WTC11 (cell line): ENCODE data around the gene ABCB8. TPM values are rescaled to one million over a fixed set of nuclear protein-coding genes. Genes with fewer than 3 reads are reported as not detected.
A peak's percentile ranks its signal among the peaks of the same experiment; 100 is the strongest.

Source experiments
- ATAC-seq: fragments of 200-7000 bp; cut with Tn5 transposase; 2 replicates; pipeline ENCODE4 v1.10.0; 2021; ENCODE audit warnings: mild to moderate bottlenecking, moderate library complexity
- CTCF ChIA-PET: fragments of 300-600 bp; sonication (Branson Sonifier 250); formaldehyde crosslinking; loops from one replicate; lab custom pipeline; 2021; ENCODE audit warnings: antibody characterized with exemption; lab: Charles Lee
- POLR2A ChIA-PET: fragments of 350-600 bp; sonication (Branson Sonifier 250); formaldehyde crosslinking; loops from one replicate; lab custom pipeline; 2021; ENCODE audit warnings: antibody characterized with exemption; lab: Charles Lee
- DNase-seq: peaks from one replicate; pipeline ENCODE4 v3.0.0; 2021; ENCODE audit warnings: low spot score
- H3K27ac Mint-ChIP-seq: 2 replicates; pipeline ENCODE4 v1.8.0; 2021; ENCODE audit warnings: mixed read lengths
- H3K27me3 Mint-ChIP-seq: 2 replicates; pipeline ENCODE4 v1.8.0; 2021; ENCODE audit warnings: low read depth, mild to moderate bottlenecking, moderate library complexity, mixed read lengths
- H3K36me3 Mint-ChIP-seq: 2 replicates; pipeline ENCODE4 v1.8.0; 2021; ENCODE audit warnings: mixed read lengths
- H3K4me1 Mint-ChIP-seq: 2 replicates; pipeline ENCODE4 v1.8.0; 2022; ENCODE audit warnings: mixed read lengths
- H3K4me3 Mint-ChIP-seq: 2 replicates; pipeline ENCODE4 v1.8.0; 2021; ENCODE audit warnings: mild to moderate bottlenecking, moderate library complexity, mixed read lengths
- H3K9me3 Mint-ChIP-seq: 2 replicates; pipeline ENCODE4 v1.8.0; 2021; ENCODE audit warnings: mixed read lengths
- CTCF ChIP-seq: fragments of 200-600 bp; IDR thresholded peaks from 2 replicates; pipeline ENCODE4 v1.8.0; 2022; ENCODE audit warnings: antibody characterized with exemption
- ELF4 ChIP-seq: sonication (generic); formaldehyde crosslinking; IDR thresholded peaks from 2 replicates; pipeline ENCODE4 v1.8.1; 2022; ENCODE audit warnings: low read depth, mild to moderate bottlenecking, moderate library complexity, missing genetic modification reagents
- FOXP1 ChIP-seq: sonication (generic); formaldehyde crosslinking; IDR thresholded peaks from 2 replicates; pipeline ENCODE4 v1.8.0; 2022; ENCODE audit warnings: missing genetic modification reagents, mild to moderate bottlenecking, moderate library complexity, borderline replicate concordance
- GABPB1 ChIP-seq: sonication (generic); formaldehyde crosslinking; IDR thresholded peaks from 2 replicates; pipeline ENCODE4 v1.8.1; 2023; ENCODE audit warnings: mild to moderate bottlenecking, missing genetic modification reagents
- MYBL2 ChIP-seq: sonication (generic); formaldehyde crosslinking; IDR thresholded peaks from 2 replicates; pipeline ENCODE4 v1.8.1; 2023; ENCODE audit warnings: mild to moderate bottlenecking, moderate library complexity, missing genetic modification reagents
- NR2C2 ChIP-seq: sonication (generic); formaldehyde crosslinking; IDR thresholded peaks from 2 replicates; pipeline ENCODE4 v1.8.0; 2022; ENCODE audit warnings: mild to moderate bottlenecking, missing genetic modification reagents
- OVOL2 ChIP-seq: fragments of 250-450 bp; sonication (Bioruptor Pico); IDR thresholded peaks from 2 replicates; pipeline ENCODE4 v1.9.0; 2021; ENCODE audit warnings: mild to moderate bottlenecking, borderline replicate concordance
- TCF7 ChIP-seq: sonication (generic); formaldehyde crosslinking; IDR thresholded peaks from 2 replicates; pipeline ENCODE4 v1.8.0; 2022; ENCODE audit warnings: mild to moderate bottlenecking, low read depth, missing genetic modification reagents, moderate library complexity
- TP53 ChIP-seq: sonication (generic); formaldehyde crosslinking; IDR thresholded peaks from 2 replicates; pipeline ENCODE4 v1.8.1; 2023; ENCODE audit warnings: mild to moderate bottlenecking, missing genetic modification reagents
- ZNF219 ChIP-seq: sonication (generic); formaldehyde crosslinking; IDR thresholded peaks from 2 replicates; pipeline ENCODE4 v1.8.0; 2023; ENCODE audit warnings: missing genetic modification reagents, mild to moderate bottlenecking, borderline replicate concordance
- total RNA-seq: library from RNA; stranded (reverse); gene quantifications from 3 replicates; pipeline ENCODE4 v1.2.3, GENCODE V29; 2021
- TF ChIP-seq, protein P1 (sequence below): sonication (generic); formaldehyde crosslinking; IDR thresholded peaks from 2 replicates; pipeline ENCODE4 v1.8.1; 2022; ENCODE audit warnings: missing genetic modification reagents, borderline replicate concordance
- TF ChIP-seq, protein P2 (sequence below): sonication (generic); formaldehyde crosslinking; conservative IDR thresholded peaks from 2 replicates; pipeline ENCODE4 v1.8.1; 2022; ENCODE audit warnings: mild to moderate bottlenecking, missing genetic modification reagents
- TF ChIP-seq, protein P3 (sequence below): sonication (generic); formaldehyde crosslinking; IDR thresholded peaks from 2 replicates; pipeline ENCODE4 v1.8.1; 2022; ENCODE audit warnings: low read depth, mild to moderate bottlenecking, moderate library complexity, missing genetic modification reagents, borderline replicate concordance
- TF ChIP-seq, protein P4 (sequence below): sonication (generic); formaldehyde crosslinking; IDR thresholded peaks from 2 replicates; pipeline ENCODE4 v1.8.1; 2023; ENCODE audit warnings: mild to moderate bottlenecking, moderate library complexity, missing genetic modification reagents
- TF ChIP-seq, protein P5 (sequence below): fragments of 250-450 bp; sonication (Bioruptor Pico); IDR thresholded peaks from 2 replicates; pipeline ENCODE4 v1.8.0; 2021; ENCODE audit warnings: mild to moderate bottlenecking

ABCB8 gene
- total RNA-seq, 1 experiment from 2014 or later = 35.9 TPM

DNA sequence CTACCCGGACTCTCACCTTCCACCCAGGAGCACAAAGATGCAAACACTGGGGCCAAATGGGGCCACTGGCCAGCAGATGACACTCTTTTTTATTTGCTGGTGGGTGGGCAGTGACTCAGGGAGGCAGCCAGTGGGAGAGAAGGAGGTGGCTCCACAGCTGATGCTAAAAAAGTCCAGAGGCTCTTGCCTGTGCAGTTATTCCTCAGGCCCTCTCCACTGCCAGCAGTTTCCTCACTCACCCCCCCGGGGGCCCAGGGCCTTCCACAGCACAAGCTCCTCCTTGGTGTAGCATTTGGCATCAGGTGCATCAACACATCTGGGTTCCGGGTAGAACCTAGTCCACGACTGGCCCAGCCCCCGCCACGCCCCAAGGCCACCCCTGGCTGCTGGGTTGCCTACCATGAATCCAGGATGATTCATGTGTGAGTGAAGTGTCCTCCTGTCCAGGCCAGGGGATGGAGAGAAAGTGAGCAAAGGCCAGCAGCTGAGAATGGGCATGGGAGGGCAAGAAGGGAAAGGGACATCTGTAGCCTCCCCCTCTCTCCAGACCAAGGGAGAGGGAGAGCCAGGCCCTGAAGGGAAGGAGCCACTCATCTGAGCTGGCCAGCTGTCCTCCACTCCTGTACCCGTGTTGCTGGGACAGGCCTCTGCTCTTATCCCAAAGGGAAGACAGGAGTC, 48.4 kb upstream of the ABCB8 start:
- TF ChIP-seq, protein P1, sequence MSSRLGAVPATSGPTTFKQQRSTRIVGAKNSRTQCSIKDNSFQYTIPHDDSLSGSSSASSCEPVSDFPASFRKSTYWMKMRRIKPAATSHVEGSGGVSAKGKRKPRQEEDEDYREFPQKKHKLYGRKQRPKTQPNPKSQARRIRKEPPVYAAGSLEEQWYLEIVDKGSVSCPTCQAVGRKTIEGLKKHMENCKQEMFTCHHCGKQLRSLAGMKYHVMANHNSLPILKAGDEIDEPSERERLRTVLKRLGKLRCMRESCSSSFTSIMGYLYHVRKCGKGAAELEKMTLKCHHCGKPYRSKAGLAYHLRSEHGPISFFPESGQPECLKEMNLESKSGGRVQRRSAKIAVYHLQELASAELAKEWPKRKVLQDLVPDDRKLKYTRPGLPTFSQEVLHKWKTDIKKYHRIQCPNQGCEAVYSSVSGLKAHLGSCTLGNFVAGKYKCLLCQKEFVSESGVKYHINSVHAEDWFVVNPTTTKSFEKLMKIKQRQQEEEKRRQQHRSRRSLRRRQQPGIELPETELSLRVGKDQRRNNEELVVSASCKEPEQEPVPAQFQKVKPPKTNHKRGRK (CRISPR knock-in tag) = no peak
- TF ChIP-seq, protein P2, sequence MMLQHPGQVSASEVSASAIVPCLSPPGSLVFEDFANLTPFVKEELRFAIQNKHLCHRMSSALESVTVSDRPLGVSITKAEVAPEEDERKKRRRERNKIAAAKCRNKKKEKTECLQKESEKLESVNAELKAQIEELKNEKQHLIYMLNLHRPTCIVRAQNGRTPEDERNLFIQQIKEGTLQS (CRISPR knock-in tag) = no peak
- no peak for TF ChIP-seq FOXP1
- no peak for TF ChIP-seq ZNF219
- TF ChIP-seq ELF4 (CRISPR knock-in tag) = no peak
- TF ChIP-seq GABPB1 (CRISPR knock-in tag) = no peak
- TF ChIP-seq CTCF = no peak
- TF ChIP-seq, protein P3, sequence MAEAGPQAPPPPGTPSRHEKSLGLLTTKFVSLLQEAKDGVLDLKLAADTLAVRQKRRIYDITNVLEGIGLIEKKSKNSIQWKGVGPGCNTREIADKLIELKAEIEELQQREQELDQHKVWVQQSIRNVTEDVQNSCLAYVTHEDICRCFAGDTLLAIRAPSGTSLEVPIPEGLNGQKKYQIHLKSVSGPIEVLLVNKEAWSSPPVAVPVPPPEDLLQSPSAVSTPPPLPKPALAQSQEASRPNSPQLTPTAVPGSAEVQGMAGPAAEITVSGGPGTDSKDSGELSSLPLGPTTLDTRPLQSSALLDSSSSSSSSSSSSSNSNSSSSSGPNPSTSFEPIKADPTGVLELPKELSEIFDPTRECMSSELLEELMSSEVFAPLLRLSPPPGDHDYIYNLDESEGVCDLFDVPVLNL (CRISPR knock-in tag) = no peak
- TF ChIP-seq, protein P4, sequence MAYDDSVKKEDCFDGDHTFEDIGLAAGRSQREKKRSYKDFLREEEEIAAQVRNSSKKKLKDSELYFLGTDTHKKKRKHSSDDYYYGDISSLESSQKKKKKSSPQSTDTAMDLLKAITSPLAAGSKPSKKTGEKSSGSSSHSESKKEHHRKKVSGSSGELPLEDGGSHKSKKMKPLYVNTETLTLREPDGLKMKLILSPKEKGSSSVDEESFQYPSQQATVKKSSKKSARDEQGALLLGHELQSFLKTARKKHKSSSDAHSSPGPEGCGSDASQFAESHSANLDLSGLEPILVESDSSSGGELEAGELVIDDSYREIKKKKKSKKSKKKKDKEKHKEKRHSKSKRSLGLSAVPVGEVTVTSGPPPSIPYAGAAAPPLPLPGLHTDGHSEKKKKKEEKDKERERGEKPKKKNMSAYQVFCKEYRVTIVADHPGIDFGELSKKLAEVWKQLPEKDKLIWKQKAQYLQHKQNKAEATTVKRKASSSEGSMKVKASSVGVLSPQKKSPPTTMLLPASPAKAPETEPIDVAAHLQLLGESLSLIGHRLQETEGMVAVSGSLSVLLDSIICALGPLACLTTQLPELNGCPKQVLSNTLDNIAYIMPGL = no peak
- no peak for TF ChIP-seq NR2C2
- Mint-ChIP-seq H3K4me3 (peak overlapping the region; percentile 54), H3K4me1 (peaks cover 40% of the 10 kb centered on the region), H3K27ac (no peak overlapping the region), H3K9me3 (no peaks in the 10 kb centered on the region), H3K27me3 (peaks cover 76% of the 10 kb centered on the region), H3K36me3 (no peaks in the 10 kb centered on the region)
- DNase-seq = no peak
- no peak for ATAC-seq
- POLR2A ChIA-PET = interaction anchor here (1.0 to 1.2 kb wide), 3 partner anchors 9 to 17 kb away, joined by 3 read pairs; no protein-coding TSS in a partner anchor
- CTCF ChIA-PET = interaction anchor here (0.5 to 3.7 kb wide), 26 partner anchors 9 to 803 kb away, joined by 3 to 118 read pairs (median 4); partner anchors contain the start of gene ABCB8

DNA sequence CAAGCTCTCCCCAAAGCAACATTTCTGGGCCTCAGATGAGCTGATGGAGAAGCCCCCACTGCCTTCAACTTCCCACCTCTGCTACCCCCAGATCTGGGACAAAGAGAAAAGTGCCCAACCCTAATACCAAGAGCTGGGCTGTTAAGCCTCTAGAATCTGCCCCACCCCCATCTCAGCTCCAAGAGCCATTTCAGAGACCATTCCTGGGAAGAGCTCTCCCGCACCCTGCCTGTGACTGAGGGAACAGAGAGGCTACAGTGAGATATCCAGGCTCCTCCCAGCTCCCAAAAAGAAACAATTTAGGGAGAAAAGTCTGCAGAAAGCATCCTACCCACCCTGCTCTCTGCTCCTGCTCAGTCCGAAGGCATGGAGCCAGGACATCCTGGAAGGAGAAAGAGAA, 47.6 kb upstream of the ABCB8 start:
- no peak overlapping the region for H3K27ac Mint-ChIP-seq
- H3K27me3 Mint-ChIP-seq = peaks cover 74% of the 10 kb centered on the region
- ChIA-PET POLR2A (interaction anchor here (1.2 kb wide), 1 partner anchor 8 kb away, joined by 3 read pairs; no protein-coding TSS in a partner anchor), CTCF (interaction anchor here (0.7 to 3.7 kb wide), 20 partner anchors 8 to 187 kb away, joined by 3 to 118 read pairs (median 4); partner anchors contain the start of gene ABCB8)
- H3K4me1 Mint-ChIP-seq = peaks cover 35% of the 10 kb centered on the region
- DNase-seq (peak; percentile 50), ATAC-seq (peak; percentile 8)
- H3K36me3 Mint-ChIP-seq = no peaks in the 10 kb centered on the region
- H3K9me3 Mint-ChIP-seq = no peaks in the 10 kb centered on the region
- no peak overlapping the region for H3K4me3 Mint-ChIP-seq
- TF ChIP-seq, protein P1 (CRISPR knock-in tag) = no peak
- no peak for TF ChIP-seq OVOL2
- TF ChIP-seq MYBL2 (CRISPR knock-in tag) = no peak
- TF ChIP-seq TCF7 (CRISPR knock-in tag) = no peak
- TF ChIP-seq TP53 (CRISPR knock-in tag) = no peak
- TF ChIP-seq, protein P5, sequence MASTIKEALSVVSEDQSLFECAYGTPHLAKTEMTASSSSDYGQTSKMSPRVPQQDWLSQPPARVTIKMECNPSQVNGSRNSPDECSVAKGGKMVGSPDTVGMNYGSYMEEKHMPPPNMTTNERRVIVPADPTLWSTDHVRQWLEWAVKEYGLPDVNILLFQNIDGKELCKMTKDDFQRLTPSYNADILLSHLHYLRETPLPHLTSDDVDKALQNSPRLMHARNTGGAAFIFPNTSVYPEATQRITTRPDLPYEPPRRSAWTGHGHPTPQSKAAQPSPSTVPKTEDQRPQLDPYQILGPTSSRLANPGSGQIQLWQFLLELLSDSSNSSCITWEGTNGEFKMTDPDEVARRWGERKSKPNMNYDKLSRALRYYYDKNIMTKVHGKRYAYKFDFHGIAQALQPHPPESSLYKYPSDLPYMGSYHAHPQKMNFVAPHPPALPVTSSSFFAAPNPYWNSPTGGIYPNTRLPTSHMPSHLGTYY (CRISPR knock-in tag) = no peak
